Left lung (tissue), 10 donors: ENCODE measurements around the gene RNF146. TPM values are rescaled to one million over a fixed set of nuclear protein-coding genes. Genes with fewer than 3 reads are reported as not detected.
"Not testable (repeated sequence)": the region's sequence is repeated elsewhere in the genome, so short reads cannot be mapped to it uniquely, and the experiment has no call there.

Source experiments
- ATAC-seq: fragments of 200-7000 bp; cut with Tn5 transposase; one replicate; pipeline ENCODE4 v1.9.1; 2020; ENCODE audit warnings: moderate library complexity
- DNase-seq, 4 donors: peaks; one replicate each; pipeline ENCODE4 v3.0.0-alpha.2; 2013 to 2020
- H3K27ac ChIP-seq, 2 donors: fragments of 200-600 bp; sonication (generic) in 1 of 2; one replicate each; pipeline versions ENCODE4 v1.5.0 to v1.8.0; 2020 to 2021
- H3K27me3 ChIP-seq, 2 donors: fragments of 200-600 bp; sonication (generic) in 1 of 2; one replicate each; pipeline versions ENCODE4 v1.5.0 to v1.8.0; 2020 to 2021
- H3K36me3 ChIP-seq, 2 donors: fragments of 200-600 bp; sonication (generic) in 1 of 2; one replicate each; pipeline versions ENCODE4 v1.5.0 to v1.8.0; 2020 to 2021
- H3K4me1 ChIP-seq, 2 donors: fragments of 200-600 bp; one replicate each; pipeline ENCODE4 v1.8.0; 2021
- H3K4me3 ChIP-seq, 2 donors: fragments of 200-600 bp; sonication (generic) in 1 of 2; one replicate each; pipeline versions ENCODE4 v1.5.0 to v1.8.0; 2020 to 2021; ENCODE audit warnings: mild to moderate bottlenecking in 1 of 2
- H3K9me3 ChIP-seq, 2 donors: fragments of 200-600 bp; sonication (generic) in 1 of 2; one replicate each; pipeline versions ENCODE4 v1.5.0 to v1.8.0; 2020 to 2021
- intact Hi-C, 2 donors: fragments of 100-400 bp; cut with DNase I; formaldehyde crosslinking; loops; one replicate each; pipeline versions ENCODE4 v1.11.2 to v1.14.2; 2022
- polyA plus RNA-seq, 6 donors: library from polyadenylated mRNA; unstranded; fragments of 120-200 nt; gene quantifications; one replicate each; pipeline ENCODE4 v1.2.1, GENCODE V29; 2013; ENCODE audit not compliant: insufficient read length in 6 of 6
- total RNA-seq, 2 donors: library from RNA; stranded (reverse); fragmentation: NEBNext Ultra II Directional; extraction: Animal tissue kit (Norgen Biotek cat#: 25700); gene quantifications; one replicate each; pipeline ENCODE4 v1.2.1, GENCODE V29; 2021
- TF ChIP-seq, protein P1 (sequence below), 2 donors: fragments of 200-600 bp; sonication (generic) in 1 of 2; IDR thresholded peaks; one replicate each; pipeline versions ENCODE4 v1.5.0 to v1.8.0; 2021; ENCODE audit warnings: antibody characterized with exemption in 2 of 2
- donor health status: DM: no; HTN: yes; CAD: no.
- donor health status: DM: no; HTN: no; CAD: no.

RNF146 gene
- total and polyA plus RNA-seq, 8 donors = 46.4 to 129 (median 106) TPM

DNA sequence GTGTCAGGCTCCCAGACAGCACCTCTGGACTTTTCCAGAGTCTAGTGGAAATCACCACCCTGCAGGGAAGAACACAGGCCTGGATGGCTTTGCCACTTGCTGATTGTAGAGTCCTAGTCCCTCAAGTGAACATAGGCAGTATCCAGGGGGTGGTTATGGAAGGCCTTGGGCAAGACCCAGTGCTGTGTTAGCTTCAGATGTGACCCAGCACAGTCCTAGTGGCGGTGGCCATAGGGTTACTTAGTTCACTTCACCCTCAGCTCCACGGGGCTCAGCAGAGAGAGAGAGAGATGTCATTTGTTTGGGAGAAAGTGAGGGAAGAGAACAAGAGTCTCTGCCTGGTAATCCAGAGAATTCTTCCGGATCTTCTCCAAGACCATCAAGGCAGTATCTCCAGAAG, 37.3 kb downstream of the RNF146 start:
- no peaks in the 10 kb centered on the region for H3K27me3 ChIP-seq
- TF ChIP-seq, protein P1, sequence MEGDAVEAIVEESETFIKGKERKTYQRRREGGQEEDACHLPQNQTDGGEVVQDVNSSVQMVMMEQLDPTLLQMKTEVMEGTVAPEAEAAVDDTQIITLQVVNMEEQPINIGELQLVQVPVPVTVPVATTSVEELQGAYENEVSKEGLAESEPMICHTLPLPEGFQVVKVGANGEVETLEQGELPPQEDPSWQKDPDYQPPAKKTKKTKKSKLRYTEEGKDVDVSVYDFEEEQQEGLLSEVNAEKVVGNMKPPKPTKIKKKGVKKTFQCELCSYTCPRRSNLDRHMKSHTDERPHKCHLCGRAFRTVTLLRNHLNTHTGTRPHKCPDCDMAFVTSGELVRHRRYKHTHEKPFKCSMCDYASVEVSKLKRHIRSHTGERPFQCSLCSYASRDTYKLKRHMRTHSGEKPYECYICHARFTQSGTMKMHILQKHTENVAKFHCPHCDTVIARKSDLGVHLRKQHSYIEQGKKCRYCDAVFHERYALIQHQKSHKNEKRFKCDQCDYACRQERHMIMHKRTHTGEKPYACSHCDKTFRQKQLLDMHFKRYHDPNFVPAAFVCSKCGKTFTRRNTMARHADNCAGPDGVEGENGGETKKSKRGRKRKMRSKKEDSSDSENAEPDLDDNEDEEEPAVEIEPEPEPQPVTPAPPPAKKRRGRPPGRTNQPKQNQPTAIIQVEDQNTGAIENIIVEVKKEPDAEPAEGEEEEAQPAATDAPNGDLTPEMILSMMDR (IDR thresholded peaks at IDR 0.05) = no peak
- H3K4me3 ChIP-seq = no peak overlapping the region
- intact Hi-C loops = loop anchor here in 1 of 2 donors (10.0 kb wide), 1 partner anchor 241 kb away; no protein-coding TSS in a partner anchor
- ATAC-seq (peak; percentile 4), DNase-seq (no peak)
- H3K36me3 ChIP-seq = peaks cover 0 to 4% of the 10 kb centered on the region in 2 donors
- H3K4me1 ChIP-seq = peaks cover 21 to 37% of the 10 kb centered on the region in 2 donors
- peaks cover 0 to 9% of the 10 kb centered on the region in 2 donors for H3K9me3 ChIP-seq
- no peak overlapping the region for H3K27ac ChIP-seq

DNA sequence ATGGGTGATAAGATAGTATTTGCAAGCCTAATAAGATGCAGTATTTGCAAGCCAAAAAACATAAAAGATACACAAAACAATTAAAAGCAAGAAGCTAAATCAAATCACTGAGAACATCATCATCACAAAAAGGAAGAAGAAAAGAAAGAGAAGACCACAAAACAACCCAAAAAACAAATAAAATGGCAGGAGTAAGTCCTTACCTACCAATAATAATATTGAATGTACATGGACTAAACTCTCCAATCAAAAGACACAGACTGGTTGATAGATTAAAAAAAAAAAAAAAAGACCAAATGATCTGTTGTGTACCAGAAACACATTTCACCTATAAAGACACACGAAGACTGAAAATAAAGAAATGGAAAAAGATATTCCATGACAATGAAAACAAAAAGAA, 39.1 kb downstream of the RNF146 start:
- ATAC-seq = no peak
- TF ChIP-seq, protein P1 (IDR thresholded peaks at IDR 0.05) = no peak
- peaks cover 0 to 5% of the 10 kb centered on the region in 2 donors for H3K36me3 ChIP-seq
- no peak overlapping the region for H3K4me3 ChIP-seq
- peaks cover 0 to 9% of the 10 kb centered on the region in 2 donors for H3K9me3 ChIP-seq
- H3K4me1 ChIP-seq = peaks cover 14 to 29% of the 10 kb centered on the region in 2 donors
- DNase-seq = no peak
- intact Hi-C loops = loop anchor here in 1 of 2 donors (10.0 kb wide), 1 partner anchor 239 kb away; no protein-coding TSS in a partner anchor
- H3K27me3 ChIP-seq = no peaks in the 10 kb centered on the region
- no peak overlapping the region for H3K27ac ChIP-seq

DNA sequence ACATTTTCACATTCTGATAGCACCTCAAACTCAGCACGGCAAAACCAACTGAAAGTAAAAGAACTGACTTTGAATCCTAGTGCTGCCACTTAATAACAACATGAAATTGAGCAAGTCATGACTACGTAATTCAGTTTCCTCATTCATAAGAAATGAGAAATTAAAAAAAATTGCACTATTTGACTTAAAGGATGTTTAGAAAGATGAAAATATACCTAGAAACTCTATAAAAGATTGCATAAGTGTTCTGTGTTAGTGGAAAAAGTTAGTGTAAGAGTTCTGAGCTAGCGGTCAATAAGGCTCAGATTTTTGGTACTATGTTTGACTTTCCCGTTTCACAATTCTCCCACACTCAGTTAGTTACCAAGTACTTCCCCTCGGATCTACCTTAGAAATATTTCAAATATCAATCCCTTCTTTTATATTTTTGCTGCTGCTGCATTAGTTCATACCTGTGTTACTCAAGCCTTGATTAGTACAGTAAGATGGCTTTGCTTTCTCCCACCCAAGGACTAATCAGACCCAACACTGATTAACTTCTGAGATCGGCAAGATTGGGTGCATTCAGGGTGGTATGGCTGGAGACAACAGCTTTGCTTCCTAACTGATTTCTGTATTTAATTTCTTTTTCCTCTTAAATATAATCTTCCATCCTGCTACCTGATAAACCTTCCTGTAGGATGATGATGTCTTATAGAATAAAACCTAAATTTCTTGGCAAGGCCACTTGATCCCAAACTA, 50.9 kb downstream of the RNF146 start:
- Histone ChIP-seq H3K9me3 (no peaks in the 10 kb centered on the region), H3K4me1 (peaks cover 0 to 15% of the 10 kb centered on the region in 2 donors), H3K27ac (peak overlapping the region in 1 of 2 donors; percentile 74), H3K4me3 (no peak overlapping the region), H3K27me3 (no peaks in the 10 kb centered on the region), H3K36me3 (peaks cover 0 to 21% of the 10 kb centered on the region in 2 donors)
- ATAC-seq (peak; percentile 23), DNase-seq (no peak)
- TF ChIP-seq, protein P1 (IDR thresholded peaks at IDR 0.05) = no peak
- intact Hi-C loops = no loop called here

DNA sequence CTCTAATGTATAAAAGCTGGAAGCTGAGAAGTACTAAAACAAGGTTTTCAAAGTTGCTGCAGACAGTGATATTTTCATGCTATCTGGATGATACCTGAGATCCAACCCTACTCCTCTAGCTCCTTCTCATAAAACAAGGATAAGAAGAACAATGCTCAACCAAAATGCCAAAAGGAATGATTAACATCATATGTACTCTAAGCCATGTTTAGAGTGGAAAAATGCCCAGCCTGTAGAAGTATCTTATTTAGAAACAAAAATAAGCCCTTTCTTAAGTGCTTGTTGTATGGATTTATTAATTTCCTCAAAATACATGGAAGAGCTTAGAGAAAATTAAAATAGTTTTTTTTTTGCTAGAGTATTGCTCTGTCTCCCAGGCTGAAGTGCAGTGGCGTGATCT, 53.0 kb downstream of the RNF146 start:
- H3K27me3 ChIP-seq = no peaks in the 10 kb centered on the region
- H3K27ac ChIP-seq = no peak overlapping the region
- peaks cover 0 to 15% of the 10 kb centered on the region in 2 donors for H3K4me1 ChIP-seq
- intact Hi-C loops = no loop called here
- no peaks in the 10 kb centered on the region for H3K9me3 ChIP-seq
- ATAC-seq (no peak), DNase-seq (no peak)
- no peak overlapping the region for H3K4me3 ChIP-seq
- H3K36me3 ChIP-seq = peaks cover 0 to 4% of the 10 kb centered on the region in 2 donors
- TF ChIP-seq, protein P1 (IDR thresholded peaks at IDR 0.05) = no peak

GRCh38 chr6:127328043-127328609, 61.5 kb downstream of the RNF146 start:
- no peak for DNase-seq
- Histone ChIP-seq H3K27ac (no peak overlapping the region), H3K36me3 (peaks cover 0 to 34% of the 10 kb centered on the region in 2 donors), H3K27me3 (no peaks in the 10 kb centered on the region), H3K9me3 (no peaks in the 10 kb centered on the region), H3K4me1 (peaks cover 0 to 7% of the 10 kb centered on the region in 2 donors), H3K4me3 (no peak overlapping the region)
- intact Hi-C loops = no loop called here
- TF ChIP-seq, protein P1 (IDR thresholded peaks at IDR 0.05) = no peak
- no peak for ATAC-seq

GRCh38 chr6:127331256-127331655, 64.6 kb downstream of the RNF146 start:
- ATAC-seq, intact Hi-C loops, H3K27ac ChIP-seq, DNase-seq, H3K9me3 ChIP-seq, H3K4me3 ChIP-seq, H3K27me3 ChIP-seq: not testable (repeated sequence)
- Histone ChIP-seq H3K36me3 (peaks cover 0 to 18% of the 10 kb centered on the region in 2 donors), H3K4me1 (peaks cover 0 to 15% of the 10 kb centered on the region in 2 donors)
